ENCODE measurements around the gene PLOD2. TPM values are rescaled to one million over a fixed set of nuclear protein-coding genes. Genes with fewer than 3 reads are reported as not detected.

The PLOD2 gene
- total and polyA plus RNA-seq, 3 experiments from 2014 or later, result 0.18 to 0.35 TPM; not detected in 1

- no peaks in the 10 kb centered on the region for H3K36me3 ChIP-seq (ENCODE audit: insufficient read depth, low read length)
- no peaks in the 10 kb centered on the region for H3K9me3 Mint-ChIP-seq
- H3K27me3 ChIP-seq (ENCODE audit: insufficient read depth, low read length, poor library complexity, severe bottlenecking), result no peaks in the 10 kb centered on the region
- ChIA-PET POLR2A (no interaction called here), CTCF (no interaction called here)
- H3K9me3 ChIP-seq (ENCODE audit: low read length), result no peaks in the 10 kb centered on the region
- H3K27me3 Mint-ChIP-seq, result no peaks in the 10 kb centered on the region
- no peak overlapping the region for H3K4me3 ChIP-seq (ENCODE audit: low read length)
- DNase-seq, result no peak
- H3K27ac ChIP-seq (ENCODE audit: low read depth, low read length), result no peak overlapping the region
- H3K4me1 Mint-ChIP-seq, result no peaks in the 10 kb centered on the region
- H3K4me1 ChIP-seq (ENCODE audit: insufficient read depth, low read length), result no peaks in the 10 kb centered on the region
- H3K36me3 Mint-ChIP-seq, result no peaks in the 10 kb centered on the region
- H3K27ac Mint-ChIP-seq, result no peak overlapping the region
- H3K4me3 Mint-ChIP-seq, result no peak overlapping the region
Measured at GRCh38 chr3:146088840-146089239, 72.1 kb downstream of the PLOD2 start.

GRCh38 chr3:146087116-146087515, 73.9 kb downstream of the PLOD2 start:
- no peak overlapping the region for H3K27ac ChIP-seq (ENCODE audit: low read depth, low read length)

GRCh38 chr3:146086211-146086610, 74.8 kb downstream of the PLOD2 start:
- Histone ChIP-seq H3K4me1 (ENCODE audit: insufficient read depth, low read length) (no peaks in the 10 kb centered on the region), H3K27me3 (ENCODE audit: insufficient read depth, low read length, poor library complexity, severe bottlenecking) (no peaks in the 10 kb centered on the region), H3K9me3 (ENCODE audit: low read length) (no peaks in the 10 kb centered on the region), H3K36me3 (ENCODE audit: insufficient read depth, low read length) (no peaks in the 10 kb centered on the region), H3K4me3 (ENCODE audit: low read length) (no peak overlapping the region), H3K27ac (ENCODE audit: low read depth, low read length) (no peak overlapping the region)
- no peak overlapping the region for H3K4me3 Mint-ChIP-seq
- no peaks in the 10 kb centered on the region for H3K27me3 Mint-ChIP-seq
- no peaks in the 10 kb centered on the region for H3K4me1 Mint-ChIP-seq
- DNase-seq, result no peak
- H3K9me3 Mint-ChIP-seq, result no peaks in the 10 kb centered on the region
- POLR2A ChIA-PET, result no interaction called here
- CTCF ChIA-PET, result no interaction called here
- no peak overlapping the region for H3K27ac Mint-ChIP-seq
- no peaks in the 10 kb centered on the region for H3K36me3 Mint-ChIP-seq

More at GRCh38 chr3:146087116-146087515, 73.9 kb downstream of the PLOD2 start:
- Mint-ChIP-seq H3K27me3 (no peaks in the 10 kb centered on the region), H3K4me3 (no peak overlapping the region), H3K36me3 (no peaks in the 10 kb centered on the region), H3K27ac (no peak overlapping the region), H3K9me3 (no peaks in the 10 kb centered on the region), H3K4me1 (no peaks in the 10 kb centered on the region)
- Histone ChIP-seq H3K9me3 (ENCODE audit: low read length) (no peaks in the 10 kb centered on the region), H3K4me1 (ENCODE audit: insufficient read depth, low read length) (no peaks in the 10 kb centered on the region), H3K27me3 (ENCODE audit: insufficient read depth, low read length, poor library complexity, severe bottlenecking) (no peaks in the 10 kb centered on the region), H3K36me3 (ENCODE audit: insufficient read depth, low read length) (no peaks in the 10 kb centered on the region), H3K4me3 (ENCODE audit: low read length) (no peak overlapping the region)
- POLR2A ChIA-PET, result no interaction called here
- DNase-seq, result no peak
- CTCF ChIA-PET, result no interaction called here

DNA sequence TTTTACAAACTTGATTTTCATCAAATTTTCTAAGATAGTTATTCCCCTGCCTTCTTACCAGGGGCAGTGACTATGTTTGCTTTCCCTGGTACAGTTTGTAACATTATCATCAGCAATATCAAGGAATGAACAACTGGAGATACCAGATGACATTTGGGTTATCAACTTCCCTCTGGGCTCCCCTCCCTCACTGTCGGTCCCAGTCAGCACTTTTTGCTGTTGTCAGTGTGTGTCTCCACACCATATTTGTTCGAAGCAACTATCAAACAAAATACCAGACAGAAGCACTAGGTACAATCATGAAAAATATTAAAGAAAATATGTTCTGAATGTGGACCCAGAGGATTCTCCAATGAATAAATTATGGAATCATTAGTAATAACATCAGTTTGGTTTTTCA, 75.3 kb downstream of the PLOD2 start:
- Mint-ChIP-seq H3K27ac (no peak overlapping the region), H3K36me3 (no peaks in the 10 kb centered on the region), H3K4me3 (no peak overlapping the region), H3K9me3 (no peaks in the 10 kb centered on the region), H3K27me3 (no peaks in the 10 kb centered on the region), H3K4me1 (no peaks in the 10 kb centered on the region)
- Histone ChIP-seq H3K4me3 (ENCODE audit: low read length) (no peak overlapping the region), H3K27ac (ENCODE audit: low read depth, low read length) (no peak overlapping the region), H3K4me1 (ENCODE audit: insufficient read depth, low read length) (no peaks in the 10 kb centered on the region), H3K36me3 (ENCODE audit: insufficient read depth, low read length) (no peaks in the 10 kb centered on the region), H3K9me3 (ENCODE audit: low read length) (no peaks in the 10 kb centered on the region), H3K27me3 (ENCODE audit: insufficient read depth, low read length, poor library complexity, severe bottlenecking) (no peaks in the 10 kb centered on the region)
- CTCF ChIA-PET, result no interaction called here
- POLR2A ChIA-PET, result no interaction called here
- DNase-seq, result no peak

DNA sequence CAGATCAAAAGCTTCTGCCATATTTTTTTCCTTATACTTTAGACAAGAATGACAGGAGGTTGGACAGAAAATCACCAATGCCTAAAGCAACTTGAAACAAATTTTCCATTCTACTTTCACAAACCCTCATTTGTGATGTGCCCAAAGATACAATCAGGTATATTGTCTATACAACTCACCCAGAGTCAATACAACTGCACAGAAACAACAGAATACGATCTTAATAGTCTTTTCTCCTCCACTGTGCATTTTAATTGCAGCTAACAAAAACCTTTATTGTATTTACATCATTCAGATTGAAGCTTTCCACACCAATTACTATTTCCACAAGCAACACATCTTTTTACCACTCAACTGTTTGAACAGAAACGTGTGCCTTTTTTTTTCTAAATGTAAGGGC, 80.4 kb downstream of the PLOD2 start:
- Mint-ChIP-seq H3K4me1 (no peaks in the 10 kb centered on the region), H3K27ac (no peak overlapping the region), H3K27me3 (no peaks in the 10 kb centered on the region), H3K36me3 (no peaks in the 10 kb centered on the region), H3K4me3 (no peak overlapping the region), H3K9me3 (no peaks in the 10 kb centered on the region)
- no peaks in the 10 kb centered on the region for H3K9me3 ChIP-seq (ENCODE audit: low read length)
- H3K4me3 ChIP-seq (ENCODE audit: low read length), result no peak overlapping the region
- ChIA-PET CTCF (no interaction called here), POLR2A (no interaction called here)
- H3K36me3 ChIP-seq (ENCODE audit: insufficient read depth, low read length), result no peaks in the 10 kb centered on the region
- DNase-seq, result no peak
- no peaks in the 10 kb centered on the region for H3K27me3 ChIP-seq (ENCODE audit: insufficient read depth, low read length, poor library complexity, severe bottlenecking)
- H3K4me1 ChIP-seq (ENCODE audit: insufficient read depth, low read length), result no peaks in the 10 kb centered on the region
- no peak overlapping the region for H3K27ac ChIP-seq (ENCODE audit: low read depth, low read length)

DNA sequence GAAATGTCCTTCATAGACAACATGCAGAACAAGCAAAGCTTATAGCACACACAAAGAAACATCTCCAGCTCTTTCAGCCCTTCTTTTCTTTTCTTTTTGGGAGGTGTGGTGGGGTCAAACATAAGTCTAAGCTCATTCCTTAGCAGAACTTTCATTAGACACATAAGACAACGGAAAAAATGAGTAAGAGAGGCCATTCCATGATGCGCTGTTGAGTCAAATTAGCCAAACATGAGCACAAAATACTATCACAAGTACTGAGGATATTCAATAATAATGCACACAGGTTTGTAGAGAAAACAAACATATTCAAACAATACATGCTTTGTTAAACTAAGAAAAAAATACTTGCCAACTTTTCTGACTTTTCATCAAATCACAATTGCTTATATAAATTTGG, 83.0 kb downstream of the PLOD2 start:
- Mint-ChIP-seq H3K4me3 (no peak overlapping the region), H3K27me3 (no peaks in the 10 kb centered on the region), H3K27ac (no peak overlapping the region), H3K4me1 (no peaks in the 10 kb centered on the region), H3K36me3 (no peaks in the 10 kb centered on the region), H3K9me3 (no peaks in the 10 kb centered on the region)
- ChIA-PET CTCF (no interaction called here), POLR2A (no interaction called here)
- Histone ChIP-seq H3K4me1 (ENCODE audit: insufficient read depth, low read length) (no peaks in the 10 kb centered on the region), H3K27ac (ENCODE audit: low read depth, low read length) (no peak overlapping the region), H3K9me3 (ENCODE audit: low read length) (no peaks in the 10 kb centered on the region), H3K4me3 (ENCODE audit: low read length) (no peak overlapping the region), H3K27me3 (ENCODE audit: insufficient read depth, low read length, poor library complexity, severe bottlenecking) (no peaks in the 10 kb centered on the region), H3K36me3 (ENCODE audit: insufficient read depth, low read length) (no peaks in the 10 kb centered on the region)
- DNase-seq, result no peak

DNA sequence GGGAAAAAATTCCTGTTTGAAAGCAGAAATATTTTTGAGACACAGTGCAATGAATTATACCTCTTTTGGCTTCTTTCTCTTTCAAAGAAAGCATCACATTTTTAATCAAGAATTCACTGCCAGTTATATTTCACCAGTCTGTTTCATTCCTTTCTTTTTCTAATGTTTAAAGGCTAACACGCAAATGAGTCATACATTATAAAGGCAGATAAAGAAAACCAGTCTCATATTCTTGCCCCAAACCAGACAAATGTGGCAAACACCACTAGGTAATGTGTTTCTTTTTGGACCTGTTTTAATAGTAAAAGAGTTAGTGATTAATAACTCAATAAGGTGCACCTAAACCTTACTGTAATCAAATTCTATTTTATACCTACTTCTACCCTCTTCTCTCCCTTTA, 83.8 kb downstream of the PLOD2 start:
- no peak for DNase-seq
- Mint-ChIP-seq H3K27me3 (no peaks in the 10 kb centered on the region), H3K4me3 (no peak overlapping the region), H3K36me3 (no peaks in the 10 kb centered on the region), H3K27ac (no peak overlapping the region), H3K4me1 (no peaks in the 10 kb centered on the region), H3K9me3 (no peaks in the 10 kb centered on the region)
- Histone ChIP-seq H3K27ac (ENCODE audit: low read depth, low read length) (no peak overlapping the region), H3K27me3 (ENCODE audit: insufficient read depth, low read length, poor library complexity, severe bottlenecking) (no peaks in the 10 kb centered on the region), H3K4me1 (ENCODE audit: insufficient read depth, low read length) (no peaks in the 10 kb centered on the region), H3K36me3 (ENCODE audit: insufficient read depth, low read length) (no peaks in the 10 kb centered on the region), H3K4me3 (ENCODE audit: low read length) (no peak overlapping the region), H3K9me3 (ENCODE audit: low read length) (no peaks in the 10 kb centered on the region)
- ChIA-PET CTCF (no interaction called here), POLR2A (no interaction called here)

- CTCF ChIA-PET, result no interaction called here
- no peaks in the 10 kb centered on the region for H3K36me3 ChIP-seq (ENCODE audit: insufficient read depth, low read length)
- no peaks in the 10 kb centered on the region for H3K4me1 ChIP-seq (ENCODE audit: insufficient read depth, low read length)
- Mint-ChIP-seq H3K36me3 (no peaks in the 10 kb centered on the region), H3K27ac (no peak overlapping the region), H3K9me3 (no peaks in the 10 kb centered on the region), H3K4me3 (no peak overlapping the region), H3K4me1 (no peaks in the 10 kb centered on the region), H3K27me3 (no peaks in the 10 kb centered on the region)
- no peak overlapping the region for H3K4me3 ChIP-seq (ENCODE audit: low read length)
- no peak overlapping the region for H3K27ac ChIP-seq (ENCODE audit: low read depth, low read length)
- H3K9me3 ChIP-seq (ENCODE audit: low read length), result no peaks in the 10 kb centered on the region
- no peak for DNase-seq
- H3K27me3 ChIP-seq (ENCODE audit: insufficient read depth, low read length, poor library complexity, severe bottlenecking), result no peaks in the 10 kb centered on the region
- POLR2A ChIA-PET, result no interaction called here
Measured at GRCh38 chr3:146072824-146073223, 88.2 kb downstream of the PLOD2 start.

- no peak overlapping the region for H3K27ac Mint-ChIP-seq
- CTCF ChIA-PET, result no interaction called here
- H3K27me3 Mint-ChIP-seq, result no peaks in the 10 kb centered on the region
- Histone ChIP-seq H3K27ac (ENCODE audit: low read depth, low read length) (no peak overlapping the region), H3K4me1 (ENCODE audit: insufficient read depth, low read length) (no peaks in the 10 kb centered on the region), H3K36me3 (ENCODE audit: insufficient read depth, low read length) (no peaks in the 10 kb centered on the region), H3K27me3 (ENCODE audit: insufficient read depth, low read length, poor library complexity, severe bottlenecking) (no peaks in the 10 kb centered on the region), H3K4me3 (ENCODE audit: low read length) (no peak overlapping the region), H3K9me3 (ENCODE audit: low read length) (no peaks in the 10 kb centered on the region)
- no peaks in the 10 kb centered on the region for H3K36me3 Mint-ChIP-seq
- no peaks in the 10 kb centered on the region for H3K9me3 Mint-ChIP-seq
- DNase-seq, result no peak
- POLR2A ChIA-PET, result no interaction called here
- no peaks in the 10 kb centered on the region for H3K4me1 Mint-ChIP-seq
- no peak overlapping the region for H3K4me3 Mint-ChIP-seq
Measured at GRCh38 chr3:146072061-146072460, 88.9 kb downstream of the PLOD2 start.
